PC-3 (cell line): ENCODE results near the gene BCAR3. TPM values are rescaled to one million over a fixed set of nuclear protein-coding genes. Genes with fewer than 3 reads are reported as not detected.

Source experiments
- ATAC-seq: fragments of 200-7000 bp; cut with Tn5 transposase; 2 replicates; pipeline ENCODE4 v1.9.1; 2020; ENCODE audit warnings: mild to moderate bottlenecking, moderate library complexity
- BruUV-seq: library from RNA; stranded (reverse); fragments of 400-500 nt; replicated peaks from 2 replicates; lab custom pipeline; 2021; lab: Mats Ljungman, UMichigan
- CTCF ChIA-PET: fragments of 300-600 bp; sonication (Branson Sonifier 250); formaldehyde crosslinking; loops from one replicate; lab custom pipeline; 2022; ENCODE audit warnings: antibody characterized with exemption; lab: Charles Lee
- POLR2A ChIA-PET: fragments of 300-600 bp; sonication (Branson Sonifier 250); formaldehyde crosslinking; loops from one replicate; lab custom pipeline; 2022; ENCODE audit warnings: antibody characterized with exemption; ENCODE audit not compliant: unreplicated experiment; lab: Charles Lee
- DNase-seq: peaks from one replicate; pipeline ENCODE4 v3.0.0-alpha.2; 2015
- H2AFZ ChIP-seq: fragments of 300-600 bp; sonication (generic); 2 replicates; pipeline ENCODE4 v1.6.0; 2016; ENCODE audit warnings: antibody characterized with exemption, low read length
- H3F3A ChIP-seq: fragments of 300-600 bp; sonication (generic); one replicate; pipeline ENCODE4 v1.6.0; 2017; ENCODE audit warnings: antibody characterized with exemption, low read length, control low read depth, mild to moderate bottlenecking; ENCODE audit not compliant: unreplicated experiment
- H3K27ac ChIP-seq: fragments of 300-600 bp; sonication (generic); 2 replicates; pipeline ENCODE4 v1.5.1; 2016; ENCODE audit warnings: mild to moderate bottlenecking, low read length
- H3K27me3 ChIP-seq: fragments of 300-600 bp; sonication (generic); 2 replicates; pipeline ENCODE4 v1.6.1; 2016; ENCODE audit warnings: low read length, mixed read lengths
- H3K36me3 ChIP-seq: fragments of 300-600 bp; sonication (generic); 2 replicates; pipeline ENCODE4 v1.6.1; 2016; ENCODE audit warnings: low read depth, mixed run types, low read length, mixed read lengths
- H3K4me1 ChIP-seq: fragments of 300-600 bp; sonication (generic); 2 replicates; pipeline ENCODE4 v1.5.1; 2016; ENCODE audit warnings: low read length; ENCODE audit not compliant: insufficient read depth
- H3K4me2 ChIP-seq: fragments of 300-600 bp; sonication (generic); 2 replicates; pipeline ENCODE4 v1.6.0; 2016; ENCODE audit warnings: low read length
- H3K4me3 ChIP-seq: fragments of 300-600 bp; sonication (generic); 2 replicates; pipeline ENCODE4 v1.5.1; 2016; ENCODE audit warnings: mild to moderate bottlenecking, low read length, mixed read lengths
- H3K79me2 ChIP-seq: fragments of 300-600 bp; sonication (generic); 2 replicates; pipeline ENCODE4 v1.6.1; 2017; ENCODE audit warnings: low read length, mixed read lengths
- H3K9ac ChIP-seq: fragments of 300-600 bp; sonication (generic); 2 replicates; pipeline ENCODE4 v1.6.0; 2016; ENCODE audit warnings: mild to moderate bottlenecking, low read length
- H3K9me2 ChIP-seq: fragments of 300-600 bp; sonication (generic); replicated peaks from 2 replicates; pipeline ENCODE4 v1.6.1; 2016; ENCODE audit warnings: mixed run types, low read length, mixed read lengths
- H3K9me3 ChIP-seq: fragments of 300-600 bp; sonication (generic); 2 replicates; pipeline ENCODE4 v1.6.1; 2016; ENCODE audit warnings: low read length, mixed read lengths
- H4K20me1 ChIP-seq: fragments of 300-600 bp; sonication (generic); 2 replicates; pipeline ENCODE4 v1.6.1; 2016; ENCODE audit warnings: low read length, mixed read lengths
- EZH2 ChIP-seq: fragments of 300-600 bp; sonication (generic); IDR thresholded peaks from one replicate; pipeline ENCODE4 v1.6.1; 2017; ENCODE audit warnings: antibody characterized with exemption, mild to moderate bottlenecking, low read length; ENCODE audit not compliant: unreplicated experiment
- EZH2phosphoT487 ChIP-seq: fragments of 300-600 bp; sonication (generic); IDR thresholded peaks from 2 replicates; pipeline ENCODE4 v1.6.1; 2018; ENCODE audit warnings: mild to moderate bottlenecking, antibody characterized with exemption, low read length, borderline replicate concordance
- intact Hi-C: fragments of 100-400 bp; cut with micrococcal nuclease; formaldehyde crosslinking; loops from 2 replicates; pipeline ENCODE4 v1.9.0; 2023
- total RNA-seq: library from RNA; depleted of rRNA; stranded (reverse); fragments of >200 nt; gene quantifications from 2 replicates; pipeline ENCODE4 v1.2.3, GENCODE V29; 2014
- TF ChIP-seq, protein P1 (sequence below): fragments of 300-600 bp; sonication (generic); conservative IDR thresholded peaks from 2 replicates; pipeline ENCODE4 v1.5.1; 2017; ENCODE audit warnings: antibody characterized with exemption, low read depth, mild to moderate bottlenecking, low read length

The BCAR3 gene
- total RNA-seq, 1 experiment from 2014 or later, result 171 TPM

DNA sequence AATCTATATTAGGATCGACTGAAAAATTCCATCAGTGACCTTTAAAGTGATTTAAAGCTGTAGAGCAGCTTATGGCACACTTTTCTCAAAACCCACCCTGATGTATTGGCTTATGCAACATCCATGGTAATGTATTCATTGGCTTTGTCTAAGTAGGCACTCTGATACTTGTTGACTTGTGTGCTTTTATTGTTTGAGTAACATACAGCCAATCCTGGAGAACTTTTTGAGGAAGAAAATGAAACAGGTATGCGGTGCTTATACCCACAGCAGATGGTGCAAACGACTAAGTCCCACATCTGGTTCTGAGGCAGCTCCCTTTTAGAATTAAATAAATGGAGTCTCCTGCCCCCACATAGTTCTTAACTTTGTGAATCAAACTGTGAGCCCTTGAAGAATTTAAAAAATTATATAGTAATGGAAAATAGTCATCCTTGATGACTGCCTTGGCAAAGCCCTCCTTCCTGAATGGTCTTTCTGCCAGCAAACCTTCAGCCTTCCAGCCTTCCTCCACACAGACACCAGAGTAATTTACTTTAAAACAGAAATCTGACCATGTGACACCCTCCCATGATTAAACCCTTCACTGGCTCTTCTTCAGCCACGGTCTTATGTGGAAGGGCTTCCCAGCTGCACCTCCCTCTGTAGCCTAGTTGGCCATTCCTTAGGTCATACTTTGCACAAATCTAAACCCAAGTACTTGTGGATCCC, 116.0 kb downstream of the BCAR3 start:
- peaks cover 4% of the 10 kb centered on the region; the same call in 1 of the 2 replicates for H4K20me1 ChIP-seq
- no peak overlapping the region for H3K27ac ChIP-seq
- H3F3A ChIP-seq, result peaks cover 19% of the 10 kb centered on the region
- ChIA-PET POLR2A (no interaction called here), CTCF (no interaction called here)
- ATAC-seq (no peak), DNase-seq (no peak)
- H3K27me3 ChIP-seq, result no peaks in the 10 kb centered on the region
- peaks cover 88% of the 10 kb centered on the region for H3K36me3 ChIP-seq
- no peak overlapping the region for H3K9ac ChIP-seq
- BruUV-seq, result no TSS peak
- intact Hi-C loops, result no loop called here
- no peak overlapping the region for H3K4me2 ChIP-seq
- no peaks in the 10 kb centered on the region for H3K79me2 ChIP-seq
- H3K4me3 ChIP-seq, result no peak overlapping the region
- no peak for TF ChIP-seq EZH2phosphoT487
- TF ChIP-seq, protein P1, sequence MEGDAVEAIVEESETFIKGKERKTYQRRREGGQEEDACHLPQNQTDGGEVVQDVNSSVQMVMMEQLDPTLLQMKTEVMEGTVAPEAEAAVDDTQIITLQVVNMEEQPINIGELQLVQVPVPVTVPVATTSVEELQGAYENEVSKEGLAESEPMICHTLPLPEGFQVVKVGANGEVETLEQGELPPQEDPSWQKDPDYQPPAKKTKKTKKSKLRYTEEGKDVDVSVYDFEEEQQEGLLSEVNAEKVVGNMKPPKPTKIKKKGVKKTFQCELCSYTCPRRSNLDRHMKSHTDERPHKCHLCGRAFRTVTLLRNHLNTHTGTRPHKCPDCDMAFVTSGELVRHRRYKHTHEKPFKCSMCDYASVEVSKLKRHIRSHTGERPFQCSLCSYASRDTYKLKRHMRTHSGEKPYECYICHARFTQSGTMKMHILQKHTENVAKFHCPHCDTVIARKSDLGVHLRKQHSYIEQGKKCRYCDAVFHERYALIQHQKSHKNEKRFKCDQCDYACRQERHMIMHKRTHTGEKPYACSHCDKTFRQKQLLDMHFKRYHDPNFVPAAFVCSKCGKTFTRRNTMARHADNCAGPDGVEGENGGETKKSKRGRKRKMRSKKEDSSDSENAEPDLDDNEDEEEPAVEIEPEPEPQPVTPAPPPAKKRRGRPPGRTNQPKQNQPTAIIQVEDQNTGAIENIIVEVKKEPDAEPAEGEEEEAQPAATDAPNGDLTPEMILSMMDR, result no peak
- no peak for TF ChIP-seq EZH2
- H3K9me3 ChIP-seq, result no peaks in the 10 kb centered on the region
- H3K9me2 ChIP-seq, result no peaks in the 10 kb centered on the region
- no peaks in the 10 kb centered on the region for H3K4me1 ChIP-seq
- H2AFZ ChIP-seq, result no peak overlapping the region

- BruUV-seq, result no TSS peak
- H3K79me2 ChIP-seq, result no peaks in the 10 kb centered on the region
- H3K4me1 ChIP-seq, result peaks cover 6% of the 10 kb centered on the region
- H2AFZ ChIP-seq, result no peak overlapping the region
- ATAC-seq (no peak), DNase-seq (no peak)
- H3K4me3 ChIP-seq, result no peak overlapping the region
- H3F3A ChIP-seq, result peaks cover 30% of the 10 kb centered on the region
- H3K9me2 ChIP-seq, result no peaks in the 10 kb centered on the region
- no peak overlapping the region for H3K27ac ChIP-seq
- ChIA-PET CTCF (no interaction called here), POLR2A (no interaction called here)
- no peak overlapping the region for H3K9ac ChIP-seq
- TF ChIP-seq EZH2, result no peak
- TF ChIP-seq, protein P1, result no peak
- TF ChIP-seq EZH2phosphoT487, result no peak
- no peaks in the 10 kb centered on the region for H3K9me3 ChIP-seq
- peaks cover 51% of the 10 kb centered on the region for H3K36me3 ChIP-seq
- no peaks in the 10 kb centered on the region for H3K27me3 ChIP-seq
- intact Hi-C loops, result loop anchor here (2.0 to 10.0 kb wide), 3 partner anchors 55 to 257 kb away; partner anchors contain the start of gene FNBP1L
- no peak overlapping the region for H3K4me2 ChIP-seq
- H4K20me1 ChIP-seq, result 0 out of 2 replicates have a peak, but pooled peaks cover 3% of the 10 kb centered on the region
Observed at GRCh38 chr1:93559695-93560094, 121.9 kb downstream of the BCAR3 start.

GRCh38 chr1:93559045-93559444, 122.6 kb downstream of the BCAR3 start:
- no peaks in the 10 kb centered on the region for H3K79me2 ChIP-seq
- peaks cover 47% of the 10 kb centered on the region for H3K36me3 ChIP-seq
- H3K27ac ChIP-seq, result no peak overlapping the region
- no TSS peak for BruUV-seq
- no peaks in the 10 kb centered on the region for H4K20me1 ChIP-seq
- DNase-seq (no peak), ATAC-seq (no peak)
- H3K4me3 ChIP-seq, result no peak overlapping the region
- H3K9me3 ChIP-seq, result no peaks in the 10 kb centered on the region
- H2AFZ ChIP-seq, result no peak overlapping the region
- peaks cover 30% of the 10 kb centered on the region for H3F3A ChIP-seq
- intact Hi-C loops, result loop anchor here (2.0 to 10.0 kb wide), 3 partner anchors 54 to 257 kb away; partner anchors contain the start of gene FNBP1L
- peaks cover 13% of the 10 kb centered on the region for H3K4me1 ChIP-seq
- no peaks in the 10 kb centered on the region for H3K27me3 ChIP-seq
- ChIA-PET CTCF (interaction anchor here (0.6 kb wide), 1 partner anchor 47 kb away, joined by 3 read pairs; no protein-coding TSS in a partner anchor), POLR2A (no interaction called here)
- H3K4me2 ChIP-seq, result no peak overlapping the region
- TF ChIP-seq EZH2 (no peak), EZH2phosphoT487 (no peak)
- TF ChIP-seq, protein P1, result no peak
- H3K9me2 ChIP-seq, result no peaks in the 10 kb centered on the region
- H3K9ac ChIP-seq, result no peak overlapping the region
